ENCODE data around the gene ZNF536.

- TF ChIP-seq, protein P1, sequence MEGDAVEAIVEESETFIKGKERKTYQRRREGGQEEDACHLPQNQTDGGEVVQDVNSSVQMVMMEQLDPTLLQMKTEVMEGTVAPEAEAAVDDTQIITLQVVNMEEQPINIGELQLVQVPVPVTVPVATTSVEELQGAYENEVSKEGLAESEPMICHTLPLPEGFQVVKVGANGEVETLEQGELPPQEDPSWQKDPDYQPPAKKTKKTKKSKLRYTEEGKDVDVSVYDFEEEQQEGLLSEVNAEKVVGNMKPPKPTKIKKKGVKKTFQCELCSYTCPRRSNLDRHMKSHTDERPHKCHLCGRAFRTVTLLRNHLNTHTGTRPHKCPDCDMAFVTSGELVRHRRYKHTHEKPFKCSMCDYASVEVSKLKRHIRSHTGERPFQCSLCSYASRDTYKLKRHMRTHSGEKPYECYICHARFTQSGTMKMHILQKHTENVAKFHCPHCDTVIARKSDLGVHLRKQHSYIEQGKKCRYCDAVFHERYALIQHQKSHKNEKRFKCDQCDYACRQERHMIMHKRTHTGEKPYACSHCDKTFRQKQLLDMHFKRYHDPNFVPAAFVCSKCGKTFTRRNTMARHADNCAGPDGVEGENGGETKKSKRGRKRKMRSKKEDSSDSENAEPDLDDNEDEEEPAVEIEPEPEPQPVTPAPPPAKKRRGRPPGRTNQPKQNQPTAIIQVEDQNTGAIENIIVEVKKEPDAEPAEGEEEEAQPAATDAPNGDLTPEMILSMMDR (conservative IDR thresholded peaks at IDR 0.05 in 1 of 2, IDR thresholded peaks at IDR 0.05 in 1 of 2; ENCODE audit: low read depth in 1 of 2, low read length in 2 of 2): no peak
- TF ChIP-seq EZH2 (IDR thresholded peaks at IDR 0.05; ENCODE audit: low read length, missing control alignments): no peak
Measured at GRCh38 chr19:30490760-30491159, 118.6 kb downstream of the ZNF536 start.
